Measurements from ENCODE around the gene NLGN2. TPM values are rescaled to one million over a fixed set of nuclear protein-coding genes. Genes with fewer than 3 reads are reported as not detected.

The NLGN2 gene
- total RNA-seq, result 5.2 and 5.7 TPM in 2 replicates

DNA sequence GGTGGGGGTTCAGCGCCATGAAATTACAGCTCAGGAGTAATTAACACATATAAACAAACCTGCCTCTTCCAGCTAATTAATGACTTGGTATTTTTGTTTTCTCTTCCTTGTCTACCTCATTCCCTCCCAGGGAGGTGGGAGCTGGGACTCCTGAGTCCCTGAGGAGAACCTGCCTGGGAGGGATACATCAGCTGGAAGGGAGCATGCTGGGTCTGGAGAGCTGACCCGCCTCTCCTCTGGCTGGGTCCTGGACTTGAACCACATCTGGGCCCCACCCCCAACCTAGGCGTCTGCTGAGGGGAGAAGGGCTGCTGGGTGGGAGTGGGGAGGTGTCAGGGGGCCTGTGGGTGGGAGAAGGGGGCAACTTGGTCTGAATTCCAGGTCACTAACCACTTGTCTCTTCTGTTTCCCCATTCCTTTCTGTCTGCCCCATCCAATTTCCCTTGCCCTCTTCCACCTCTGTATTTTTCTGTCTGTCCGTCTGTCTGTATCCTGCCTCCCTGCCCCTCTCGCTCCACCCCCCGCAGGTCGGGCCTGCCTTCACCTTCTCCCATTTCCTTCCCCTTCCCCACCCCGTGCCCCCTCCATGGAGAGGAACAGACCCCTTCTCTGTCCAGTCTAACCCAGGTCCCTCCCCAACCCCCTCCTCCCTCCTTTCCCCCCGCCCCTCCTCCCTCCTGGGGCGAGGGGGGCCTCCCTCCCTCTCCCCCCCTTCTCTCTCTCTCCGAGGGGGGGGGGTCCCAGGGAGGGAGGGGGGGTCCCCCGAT lies at the start of gene NLGN2:
Gene NLGN2, plus strand, starts transcription at position 361 of the 767 bp plus-strand sequence. CDS start 411 bp downstream, outside the sequence.

GRCh38 chr17:7380855-7381683 lies 26.6 kb upstream of the NLGN2 start, which contains the start of gene TNK1:
TSS of gene TNK1 (plus strand) at chr17:7381089. CDS start at chr17:7382927, 1,838 bp downstream.

DNA sequence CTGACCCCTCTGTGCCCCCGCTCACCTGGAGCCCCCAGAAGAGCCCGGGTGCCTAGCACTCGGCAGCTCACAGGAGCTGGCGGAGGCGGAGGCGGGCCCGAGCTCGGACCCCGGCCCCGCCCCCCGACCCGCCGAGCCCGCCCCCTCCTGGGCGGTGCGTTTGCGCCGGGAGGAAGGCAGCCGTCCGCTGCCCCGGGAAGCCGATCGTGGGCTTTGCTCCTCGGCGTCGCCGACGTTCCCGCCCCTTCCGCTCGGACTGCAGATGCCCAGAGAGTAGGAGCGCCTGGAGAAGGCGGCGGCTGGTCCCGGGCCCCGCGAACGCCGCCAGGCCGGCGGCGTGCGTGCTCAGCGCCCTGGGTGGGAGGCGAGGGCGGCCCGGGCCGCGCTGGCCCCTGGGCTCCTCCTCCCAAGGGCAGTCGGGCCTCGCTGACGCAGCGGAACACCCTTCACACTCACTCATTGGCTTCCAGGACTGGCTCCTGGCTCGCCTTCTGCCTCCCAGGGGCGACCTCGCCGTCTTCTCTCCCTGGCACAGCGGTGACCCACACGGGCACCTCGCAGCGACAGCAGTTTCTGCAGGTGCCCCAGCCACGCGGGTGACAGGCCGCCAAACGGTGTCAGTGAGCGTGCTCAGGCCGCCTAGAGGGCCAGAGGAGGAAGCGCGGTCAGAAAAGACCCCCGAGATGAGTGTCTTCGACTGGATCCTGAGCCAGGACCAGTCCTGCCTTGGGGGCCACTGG lies 13.0 kb upstream of the NLGN2 start, which contains the start of gene PLSCR3:
Gene PLSCR3, minus strand, starts transcription at position 74 of the 740 bp plus-strand sequence. CDS start 415 bp downstream, outside the sequence.

DNA sequence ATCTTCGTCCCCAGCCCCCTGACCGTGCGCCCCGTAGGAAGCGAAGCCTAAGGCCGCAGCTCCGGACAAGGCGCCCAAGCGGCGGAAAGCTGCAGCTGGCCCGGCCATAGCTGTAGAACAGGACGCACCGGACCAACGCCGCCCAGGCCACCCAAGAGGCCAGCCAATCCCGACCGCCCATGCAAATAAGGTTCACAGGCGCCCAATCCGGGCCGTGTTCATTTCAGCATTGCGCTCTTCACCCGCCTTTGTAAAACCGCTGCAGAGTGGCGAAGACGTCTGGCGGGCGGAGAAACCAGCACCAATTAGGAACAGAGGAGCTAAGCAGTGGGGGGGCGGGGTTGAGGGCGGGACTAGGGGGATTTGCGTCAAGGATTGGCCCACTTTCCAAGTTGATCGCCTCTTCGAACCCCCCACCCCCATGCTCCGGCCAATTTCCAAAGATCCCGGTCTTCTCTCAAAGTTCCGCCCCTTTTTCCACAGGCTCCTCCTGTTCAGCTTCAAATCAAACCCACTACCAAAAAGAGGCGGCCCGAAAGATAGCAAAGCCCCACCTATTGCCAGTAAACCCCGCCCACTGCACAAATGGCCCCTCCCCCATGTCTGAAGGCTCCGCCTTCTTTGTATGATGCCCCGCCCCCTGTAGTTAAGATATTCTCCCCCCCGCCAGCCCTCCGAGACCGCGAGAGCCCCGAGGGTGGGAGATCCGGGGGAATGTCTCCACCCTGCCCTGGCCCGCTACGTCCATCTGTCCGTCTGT lies 3.5 kb upstream of the NLGN2 start, which contains the start of gene TMEM256:
Gene TMEM256, minus strand, starts transcription at position 121 of the 760 bp plus-strand sequence. Its CDS starts 13 bp downstream, at position 108.

GRCh38 chr17:7419819-7420610 lies 12.4 kb downstream of the NLGN2 start, which contains the start of gene SPEM1:
TSS of gene SPEM1 (plus strand) at chr17:7420324. CDS start at chr17:7420385, 61 bp downstream.

DNA sequence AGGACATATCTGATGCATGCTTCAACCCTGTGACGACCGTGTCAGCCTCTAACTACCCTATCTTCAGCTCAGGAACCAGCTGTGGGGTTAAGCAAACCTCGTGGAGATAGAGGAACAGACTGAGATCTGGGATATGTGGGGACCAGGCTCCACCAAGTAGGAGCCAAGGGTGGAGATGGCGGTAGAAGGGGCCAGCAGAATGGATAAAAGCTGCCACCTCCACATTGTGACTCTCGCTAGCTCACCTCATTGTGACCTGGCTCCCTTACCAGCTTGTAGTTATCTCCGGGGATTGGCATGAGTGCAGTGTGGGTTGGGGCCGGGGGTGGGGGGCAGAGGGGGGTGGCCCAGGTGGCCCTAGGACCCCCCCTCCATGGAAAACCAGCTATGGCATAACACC lies 17.7 kb downstream of the NLGN2 start, which contains the start of gene SPEM2:
Gene SPEM2, plus strand, starts transcription at position 301 of the 400 bp plus-strand sequence. Its CDS starts 73 bp downstream, at position 374.

DNA sequence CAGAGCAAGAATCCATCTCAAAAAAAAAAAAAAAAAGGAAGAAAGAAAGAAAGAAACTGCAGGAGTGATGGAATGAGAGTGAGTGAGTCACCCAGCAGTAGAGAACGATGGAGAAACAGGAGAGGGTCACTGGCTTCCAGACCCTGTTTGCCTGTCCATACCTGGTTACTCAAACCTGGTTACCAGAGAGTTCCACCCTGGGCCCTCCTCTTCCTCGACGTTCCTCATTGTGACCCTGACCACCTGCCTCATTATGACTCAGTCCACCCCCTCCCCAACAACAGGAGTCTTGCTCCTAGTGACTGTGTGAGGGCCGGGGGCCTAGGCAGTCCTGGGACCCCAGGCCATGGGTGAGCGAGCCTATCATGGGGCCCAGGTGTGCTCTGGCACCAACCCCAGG lies 20.9 kb downstream of the NLGN2 start, which contains the start of gene SPEM3:
Gene SPEM3, plus strand, starts transcription at position 301 of the 400 bp plus-strand sequence. Its CDS starts 46 bp downstream, at position 347.

DNA sequence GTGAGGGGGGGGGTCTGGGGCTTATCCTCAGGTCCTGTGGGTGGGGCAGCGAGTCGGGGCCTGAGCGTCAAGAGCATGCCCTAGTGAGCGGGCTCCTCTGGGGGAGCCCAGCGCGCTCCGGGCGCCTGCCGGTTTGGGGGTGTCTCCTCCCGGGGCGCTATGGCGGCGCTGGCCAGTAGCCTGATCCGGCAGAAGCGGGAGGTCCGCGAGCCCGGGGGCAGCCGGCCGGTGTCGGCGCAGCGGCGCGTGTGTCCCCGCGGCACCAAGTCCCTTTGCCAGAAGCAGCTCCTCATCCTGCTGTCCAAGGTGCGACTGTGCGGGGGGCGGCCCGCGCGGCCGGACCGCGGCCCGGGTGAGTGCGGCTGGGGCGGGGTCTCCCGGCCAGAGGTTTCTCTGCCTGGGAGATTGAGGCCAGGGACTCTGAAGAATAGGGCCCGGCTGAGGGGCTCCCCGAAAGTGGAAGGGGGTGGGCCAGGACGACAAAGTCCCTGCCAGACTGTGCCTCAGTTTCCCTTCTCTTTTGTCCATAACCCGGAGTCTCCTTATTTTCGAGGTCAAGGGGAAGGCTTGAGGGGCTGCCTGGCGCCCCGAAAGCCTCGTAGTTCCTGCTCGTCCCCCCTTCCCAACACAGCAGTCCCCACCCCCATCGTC lies 31.9 kb downstream of the NLGN2 start, which contains the start of gene FGF11:
Gene FGF11, plus strand, starts transcription at position 51 of the 651 bp plus-strand sequence. Its CDS starts 109 bp downstream, at position 160.

GRCh38 chr17:7444682-7445618 lies 37.3 kb downstream of the NLGN2 start, which contains the start of gene CHRNB1:
TSS of gene CHRNB1 (plus strand) at chr17:7445061. CDS start at chr17:7445128, 67 bp downstream.

Other genes with a start within 250 kb of the NLGN2 start
- gene ASGR1, start 228.5 kb upstream of the NLGN2 start, total RNA-seq, result 0.86 and 1.5 TPM in 2 replicates
- 17.7 and 22.3 TPM in 2 replicates for gene DLG4, start 188.0 kb upstream of the NLGN2 start, total RNA-seq
- gene ACADVL, start 187.9 kb upstream of the NLGN2 start, total RNA-seq, result 126 and 188 TPM in 2 replicates
- 82.8 and 90.8 TPM in 2 replicates for gene DVL2, start 173.3 kb upstream of the NLGN2 start, total RNA-seq
- 46.1 and 64.1 TPM in 2 replicates for gene PHF23, start 168.4 kb upstream of the NLGN2 start, total RNA-seq
- gene GABARAP, start 165.4 kb upstream of the NLGN2 start, total RNA-seq, result 124 and 548 TPM in 2 replicates
- 38.7 and 47.4 TPM in 2 replicates for gene CTDNEP1, start 156.1 kb upstream of the NLGN2 start, total RNA-seq
- gene ELP5, start 155.6 kb upstream of the NLGN2 start, total RNA-seq, result 27.4 and 44.0 TPM in 2 replicates
- gene CLDN7, start 145.4 kb upstream of the NLGN2 start, total RNA-seq, result 2.6 and 7.4 TPM in 2 replicates
- 0.22 TPM in 1 of 2 replicates, not detected in the other for gene SLC2A4, start 126.1 kb upstream of the NLGN2 start, total RNA-seq
- not detected in 2 replicates for gene YBX2, start 113.2 kb upstream of the NLGN2 start, total RNA-seq
- 599 and 1,060 TPM in 2 replicates for gene EIF5A, start 100.2 kb upstream of the NLGN2 start, total RNA-seq
- 52.5 and 65.7 TPM in 2 replicates for gene GPS2, start 92.5 kb upstream of the NLGN2 start, total RNA-seq
- gene NEURL4, start 78.5 kb upstream of the NLGN2 start, total RNA-seq, result 22.1 and 25.2 TPM in 2 replicates
- 0.22 TPM in 1 of 2 replicates, not detected in the other for gene ACAP1, start 71.3 kb upstream of the NLGN2 start, total RNA-seq
- 7.2 and 7.7 TPM in 2 replicates for gene KCTD11, start 55.7 kb upstream of the NLGN2 start, total RNA-seq
- not detected in 2 replicates for gene TMEM95, start 52.7 kb upstream of the NLGN2 start, total RNA-seq
- 0.22 TPM in 1 of 2 replicates, not detected in the other for gene TNK1, start 26.8 kb upstream of the NLGN2 start, total RNA-seq
- gene PLSCR3, start 13.3 kb upstream of the NLGN2 start, total RNA-seq, result 23.6 and 28.1 TPM in 2 replicates
- gene TMEM256, start 3.7 kb upstream of the NLGN2 start, total RNA-seq, result 33.3 and 54.4 TPM in 2 replicates
- gene SPEM1, start 12.5 kb downstream of the NLGN2 start, total RNA-seq, result not detected in 2 replicates
- not detected in 2 replicates for gene SPEM2, start 17.8 kb downstream of the NLGN2 start, total RNA-seq
- gene SPEM3, start 21.0 kb downstream of the NLGN2 start, total RNA-seq, result not detected in 2 replicates
- gene TMEM102, start 27.6 kb downstream of the NLGN2 start, total RNA-seq, result 1.1 and 2.1 TPM in 2 replicates
- under 0.01 and 0.44 TPM in 2 replicates for gene FGF11, start 31.7 kb downstream of the NLGN2 start, total RNA-seq
- 2.9 and 3.3 TPM in 2 replicates for gene CHRNB1, start 37.2 kb downstream of the NLGN2 start, total RNA-seq
- 24.3 and 35.8 TPM in 2 replicates for gene ZBTB4, start 71.8 kb downstream of the NLGN2 start, total RNA-seq
- not detected in 2 replicates for gene SLC35G6, start 73.6 kb downstream of the NLGN2 start, total RNA-seq
- gene POLR2A, start 76.5 kb downstream of the NLGN2 start, total RNA-seq, result 75.7 and 125 TPM in 2 replicates
- gene TNFSF12, start 141.2 kb downstream of the NLGN2 start, total RNA-seq, result 10.2 and 10.7 TPM in 2 replicates
- gene TNFSF13, start 150.9 kb downstream of the NLGN2 start, total RNA-seq, result 0.44 and 0.72 TPM in 2 replicates
- 56.9 and 109 TPM in 2 replicates for gene SENP3, start 154.1 kb downstream of the NLGN2 start, total RNA-seq
- gene CD68, start 171.8 kb downstream of the NLGN2 start, total RNA-seq, result 16.9 and 20.6 TPM in 2 replicates
- gene MPDU1, start 176.0 kb downstream of the NLGN2 start, total RNA-seq, result 103 and 203 TPM in 2 replicates
- 0.22 and 0.57 TPM in 2 replicates for gene SOX15, start 182.2 kb downstream of the NLGN2 start, total RNA-seq
- 40.0 and 60.8 TPM in 2 replicates for gene FXR2, start 207.1 kb downstream of the NLGN2 start, total RNA-seq
- gene SAT2, start 220.0 kb downstream of the NLGN2 start, total RNA-seq, result 16.5 and 26.0 TPM in 2 replicates
- 1.8 TPM in 1 of 2 replicates, not detected in the other for gene SHBG, start 222.3 kb downstream of the NLGN2 start, total RNA-seq
- not detected in 2 replicates for gene ATP1B2, start 243.1 kb downstream of the NLGN2 start, total RNA-seq

Data from placental pericyte (primary cell).